HEK293 (cell line): ENCODE data around the gene TAF10.

Experiments used
- CTCF ChIA-PET: fragments of 350-600 bp; formaldehyde crosslinking; extraction: SDS; loops from one replicate; lab custom pipeline; 2021; ENCODE audit warnings: antibody characterized with exemption; lab: Yijun Ruan, JAX
- POLR2A ChIA-PET: fragments of 300-600 bp; formaldehyde crosslinking; extraction: SDS; loops from one replicate; lab custom pipeline; 2020; ENCODE audit warnings: antibody characterized with exemption, inconsistent platforms; lab: Yijun Ruan, JAX
- H3K27ac ChIP-seq: fragments of 200-500 bp; sonication (Bioruptor generic); 2 replicates; pipeline ENCODE4 v1.5.1; 2014; ENCODE audit warnings: low read depth, low read length, control low read depth, inconsistent platforms; ENCODE audit errors: extremely low read depth
- H3K36me3 ChIP-seq, 2 experiments: fragments of 200-500 bp in 1 of 2; sonication (Bioruptor generic) in 1 of 2; 1 replicate in 1 of 2; 2 replicates in 1 of 2; pipeline ENCODE4 v1.5.1; 2014 to 2017; ENCODE audit warnings: inconsistent platforms in 2 of 2, low read length in 2 of 2; ENCODE audit not compliant: control insufficient read depth in 2 of 2, insufficient read depth in 1 of 2
- H3K4me1 ChIP-seq: fragments of 200-500 bp; sonication (Bioruptor generic); 2 replicates; pipeline ENCODE4 v1.5.1; 2014; ENCODE audit warnings: mild to moderate bottlenecking, low read length, inconsistent platforms; ENCODE audit not compliant: control insufficient read depth, insufficient read depth
- H3K4me3 ChIP-seq: 2 replicates; pipeline ENCODE4 v1.5.1; 2011; ENCODE audit warnings: low read depth, mild to moderate bottlenecking, control low read depth, low read length, moderate library complexity
- H3K9me3 ChIP-seq: fragments of 200-500 bp; sonication (Bioruptor generic); 2 replicates; pipeline ENCODE4 v1.5.1; 2014; ENCODE audit warnings: low read depth, low read length, inconsistent platforms; ENCODE audit not compliant: control insufficient read depth, insufficient read depth
- GLIS1 ChIP-seq: fragments of 450-650 bp; formaldehyde crosslinking; IDR thresholded peaks from 2 replicates; pipeline ENCODE4 v1.5.1; 2016; ENCODE audit warnings: missing biosample characterization, missing genetic modification characterization
- PRDM1 ChIP-seq: fragments of 450-650 bp; formaldehyde crosslinking; IDR thresholded peaks from 2 replicates; pipeline ENCODE4; 2016; ENCODE audit warnings: missing biosample characterization, missing genetic modification characterization
- PRDM10 ChIP-seq: fragments of 450-650 bp; formaldehyde crosslinking; IDR thresholded peaks from 2 replicates; pipeline ENCODE4 v1.5.1; 2016; ENCODE audit warnings: missing biosample characterization, missing genetic modification characterization
- PRDM2 ChIP-seq: fragments of 450-650 bp; formaldehyde crosslinking; IDR thresholded peaks from 2 replicates; pipeline ENCODE4 v1.5.1; 2016; ENCODE audit warnings: missing biosample characterization, missing genetic modification characterization, borderline replicate concordance
- ZNF174 ChIP-seq: fragments of 450-650 bp; formaldehyde crosslinking; IDR thresholded peaks from 2 replicates; pipeline ENCODE4 v1.5.0; 2017; ENCODE audit warnings: missing biosample characterization, mild to moderate bottlenecking, missing genetic modification characterization
- ZNF391 ChIP-seq: fragments of 450-650 bp; formaldehyde crosslinking; IDR thresholded peaks from 2 replicates; pipeline ENCODE4 v1.5.1; 2016; ENCODE audit warnings: low read depth, missing biosample characterization, missing genetic modification characterization, borderline replicate concordance
- ZNF549 ChIP-seq: fragments of 450-650 bp; IDR thresholded peaks from 2 replicates; pipeline ENCODE4 v1.5.1; 2018; ENCODE audit warnings: missing biosample characterization, missing genetic modification characterization, mild to moderate bottlenecking, inconsistent platforms, moderate library complexity
- ZNF600 ChIP-seq: fragments of 450-650 bp; formaldehyde crosslinking; IDR thresholded peaks from 2 replicates; pipeline ENCODE4 v1.5.1; 2016; ENCODE audit warnings: missing biosample characterization, missing genetic modification characterization

The TAF10 gene

DNA sequence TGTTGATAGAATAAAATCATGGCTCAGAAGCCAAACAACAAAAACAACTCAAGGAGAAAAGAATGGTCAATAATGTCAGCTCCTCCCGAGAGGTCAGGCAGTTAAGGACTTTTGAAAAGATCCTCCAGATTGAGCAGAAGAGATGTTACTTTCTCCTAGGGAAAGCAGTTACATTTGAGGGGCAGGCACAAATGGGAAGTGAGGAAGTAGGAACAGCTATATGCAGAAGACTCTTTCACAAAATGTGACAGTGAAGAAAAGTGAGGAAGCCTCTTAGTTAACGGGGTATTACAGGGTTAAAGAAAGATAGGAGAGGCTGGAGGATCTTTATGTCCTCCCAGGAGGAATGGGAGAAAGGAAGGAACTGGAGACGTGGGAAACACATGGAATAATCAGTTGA lies 40.2 kb upstream of the TAF10 start:
- CTCF ChIA-PET = no interaction called here
- Histone ChIP-seq H3K9me3 (no peaks in the 10 kb centered on the region), H3K4me1 (no peaks in the 10 kb centered on the region), H3K27ac (no peak overlapping the region), H3K4me3 (no peak overlapping the region), H3K36me3 (no peaks in the 10 kb centered on the region)
- POLR2A ChIA-PET = no interaction called here
- TF ChIP-seq PRDM1 (tag by site-specific recombination) (0 out of 2 replicates have a peak, but pooled peaks have one; percentile 27), PRDM10 (tag by site-specific recombination) (no peak)

- TF ChIP-seq ZNF174 (tag by site-specific recombination) = no peak
- peak; percentile 21; the same call in 1 of the 2 replicates for TF ChIP-seq ZNF600
- TF ChIP-seq GLIS1 (tag by site-specific recombination) = 0 out of 2 replicates have a peak, but pooled peaks have one; percentile 16
Measured at GRCh38 chr11:6650980-6651379, 39.0 kb upstream of the TAF10 start.

GRCh38 chr11:6650104-6650503 lies 38.1 kb upstream of the TAF10 start:
- POLR2A ChIA-PET = interaction anchor here (1.1 to 1.2 kb wide), 2 partner anchors 33 to 39 kb away, joined by 3 to 4 read pairs; partner anchors contain the start of genes MRPL17 and TAF10
- no peaks in the 10 kb centered on the region for H3K4me1 ChIP-seq
- H3K9me3 ChIP-seq = no peaks in the 10 kb centered on the region
- H3K36me3 ChIP-seq = no peaks in the 10 kb centered on the region
- no peak for TF ChIP-seq PRDM2
- CTCF ChIA-PET = interaction anchor here (0.6 to 1.3 kb wide), 8 partner anchors 11 to 363 kb away, joined by 3 read pairs; partner anchors contain the start of gene MRPL17
- H3K4me3 ChIP-seq = no peak overlapping the region
- H3K27ac ChIP-seq = no peak overlapping the region

More at GRCh38 chr11:6650980-6651379, 39.0 kb upstream of the TAF10 start:
- ChIA-PET POLR2A (no interaction called here), CTCF (interaction anchor here (0.6 to 1.2 kb wide), 3 partner anchors 105 to 364 kb away, joined by 3 read pairs; no protein-coding TSS in a partner anchor)
- Histone ChIP-seq H3K4me1 (no peaks in the 10 kb centered on the region), H3K4me3 (no peak overlapping the region), H3K36me3 (no peaks in the 10 kb centered on the region), H3K9me3 (no peaks in the 10 kb centered on the region), H3K27ac (no peak overlapping the region)

DNA sequence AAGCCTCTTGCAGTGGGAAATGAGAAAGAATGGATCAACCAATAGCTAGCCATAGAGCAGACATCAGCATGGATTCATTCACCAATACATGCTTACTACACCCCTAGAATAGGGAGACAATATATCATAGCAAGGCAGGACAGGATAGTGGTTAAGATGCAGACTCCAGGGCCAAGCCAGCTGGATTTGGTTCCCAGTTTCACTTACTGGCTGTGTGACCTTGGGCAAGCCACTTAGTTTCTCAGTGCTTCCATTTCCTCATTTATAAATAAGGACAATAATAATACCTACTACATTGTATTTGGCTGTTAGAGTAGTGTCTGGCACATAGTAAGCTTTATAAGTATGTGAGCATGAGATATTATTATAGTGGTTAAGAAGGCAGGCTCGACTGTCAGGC lies 36.5 kb upstream of the TAF10 start:
- Histone ChIP-seq H3K9me3 (no peaks in the 10 kb centered on the region), H3K4me1 (no peaks in the 10 kb centered on the region), H3K4me3 (no peak overlapping the region), H3K36me3 (no peaks in the 10 kb centered on the region), H3K27ac (no peak overlapping the region)
- CTCF ChIA-PET = interaction anchor here (0.5 to 0.9 kb wide), 2 partner anchors 9 to 73 kb away, joined by 3 read pairs; no protein-coding TSS in a partner anchor
- TF ChIP-seq ZNF549 (tag by site-specific recombination) = no peak
- no peak for TF ChIP-seq ZNF391
- POLR2A ChIA-PET = no interaction called here
